HepG2 (cell line): ENCODE data around the gene ZNF777. TPM values are rescaled to one million over a fixed set of nuclear protein-coding genes. Genes with fewer than 3 reads are reported as not detected.

ENCODE experiments used
- ATAC-seq: fragments of 200-7000 bp; cut with Tn5 transposase; 3 replicates; pipeline ENCODE4 v1.9.1; 2020; ENCODE audit warnings: mild to moderate bottlenecking, moderate library complexity
- BruUV-seq: library from RNA; stranded (reverse); fragments of 400-500 nt; replicated peaks from 2 replicates; lab custom pipeline; 2021; lab: Mats Ljungman, UMichigan
- CTCF ChIA-PET: fragments of 300-600 bp; formaldehyde crosslinking; extraction: SDS; loops from one replicate; lab custom pipeline; 2021; ENCODE audit warnings: low total read pairs, inconsistent platforms, low intra/inter-chr PET ratio; lab: Yijun Ruan, JAX
- POLR2A ChIA-PET: fragments of 350-600 bp; sonication (Branson Sonifier 250); formaldehyde crosslinking; loops from one replicate; lab custom pipeline; 2020; ENCODE audit warnings: antibody characterized with exemption, inconsistent platforms; lab: Yijun Ruan, JAX
- DNase-seq: peaks from one replicate; pipeline ENCODE4 v3.0.0-alpha.2; 2015; ENCODE audit warnings: low spot score
- FAIRE-seq: peaks from 3 replicates; lab custom pipeline; 2011; peaks lifted over from hg19 to GRCh38; lab: Jason Lieb, UNC
- H2AFZ ChIP-seq: one replicate; pipeline ENCODE4 v1.6.1; 2011; ENCODE audit warnings: low read length, inconsistent platforms
- H3K27ac ChIP-seq: fragments of 300-600 bp; 3 replicates; pipeline ENCODE4 v1.8.0; 2011; ENCODE audit warnings: mixed run types, mild to moderate bottlenecking, mixed read lengths, low read length, inconsistent platforms; ENCODE audit not compliant: insufficient read depth; ENCODE audit errors: extremely low read length
- H3K27me3 ChIP-seq, 2 experiments: fragments of 200-600 bp in 1 of 2; 2 replicates in 1 of 2; 3 replicates in 1 of 2; pipeline versions ENCODE4 v1.6.0 to v1.8.0; 2011; ENCODE audit warnings: low read length in 2 of 2, mild to moderate bottlenecking in 2 of 2, moderate library complexity in 2 of 2, inconsistent platforms in 1 of 2; ENCODE audit not compliant: insufficient read depth in 2 of 2, control insufficient read depth in 1 of 2
- H3K36me3 ChIP-seq, 2 experiments: fragments of 200-600 bp in 1 of 2; replicated peaks in 1 of 2; 2 replicates in 1 of 2; 3 replicates in 1 of 2; pipeline versions ENCODE4 v1.5.1 to v1.8.0; 2011; ENCODE audit warnings: low read length in 2 of 2, inconsistent platforms in 1 of 2; ENCODE audit not compliant: insufficient read depth in 2 of 2, control insufficient read depth in 1 of 2
- H3K4me1 ChIP-seq: 2 replicates; pipeline ENCODE4 v1.5.1; 2012; ENCODE audit warnings: low read length, inconsistent platforms; ENCODE audit not compliant: insufficient read depth
- H3K4me2 ChIP-seq: 2 replicates; pipeline ENCODE4 v1.6.0; 2011; ENCODE audit warnings: low read depth, low read length, inconsistent platforms
- H3K4me3 ChIP-seq, 3 experiments: fragments of 200-600 bp in 1 of 3; sonication (generic), shearing (Covaris generic) in 1 of 3; replicated peaks in 1 of 3; 2 replicates each; pipeline ENCODE4 v1.5.1; 2011 to 2016; ENCODE audit warnings: low read length in 3 of 3, inconsistent platforms in 2 of 3, low read depth in 2 of 3, mild to moderate bottlenecking in 2 of 3, control low read depth in 1 of 3, mixed read lengths in 1 of 3; ENCODE audit not compliant: insufficient read depth in 1 of 3
- H3K79me2 ChIP-seq: one replicate; pipeline ENCODE4 v1.6.1; 2011; ENCODE audit warnings: low read length, inconsistent platforms; ENCODE audit not compliant: insufficient read depth
- H3K9ac ChIP-seq: 2 replicates; pipeline ENCODE4 v1.6.0; 2011; ENCODE audit warnings: mild to moderate bottlenecking, low read depth, low read length, inconsistent platforms; ENCODE audit not compliant: insufficient read depth
- H3K9me3 ChIP-seq: 2 replicates; pipeline ENCODE4 v1.5.1; 2012; ENCODE audit warnings: mild to moderate bottlenecking, low read length
- H4K20me1 ChIP-seq: 2 replicates; pipeline ENCODE4 v1.6.0; 2011; ENCODE audit warnings: inconsistent platforms, mild to moderate bottlenecking, low read length, moderate library complexity; ENCODE audit not compliant: insufficient read depth
- ARNT ChIP-seq: fragments of 450-650 bp; IDR thresholded peaks from 2 replicates; pipeline ENCODE4 v1.6.1; 2017
- CTCF ChIP-seq: sonication (generic); formaldehyde crosslinking; IDR thresholded peaks from 2 replicates; pipeline ENCODE4 v1.5.0; 2020; ENCODE audit warnings: mild to moderate bottlenecking, missing genetic modification reagents, moderate library complexity
- EP300 ChIP-seq, 3 experiments: sonication (generic) in 1 of 3; formaldehyde crosslinking in 1 of 3; IDR thresholded peaks; 2 replicates each; pipeline versions ENCODE4 v1.5.1 to v1.6.1; 2011 to 2020; ENCODE audit warnings: low read depth in 2 of 3, low read length in 2 of 3, borderline replicate concordance in 1 of 3, improper control_type of control experiment in 1 of 3, mild to moderate bottlenecking in 1 of 3, missing genetic modification reagents in 1 of 3, moderate library complexity in 1 of 3
- HNRNPH1 ChIP-seq: fragments of 200-400 bp; formaldehyde crosslinking; optimal IDR thresholded peaks from 2 replicates; pipeline ENCODE3; 2017; ENCODE audit warnings: mild to moderate bottlenecking, low read depth, low read length
- HNRNPL ChIP-seq: fragments of 200-400 bp; formaldehyde crosslinking; IDR thresholded peaks from 2 replicates; pipeline ENCODE4 v1.6.1; 2017; ENCODE audit warnings: mild to moderate bottlenecking, low read depth, low read length
- MXD3 ChIP-seq: IDR thresholded peaks from 2 replicates; pipeline ENCODE4 v1.6.1; 2016; ENCODE audit warnings: mild to moderate bottlenecking, missing biosample characterization, missing genetic modification reagents
- PRPF4 ChIP-seq: fragments of 200-400 bp; formaldehyde crosslinking; IDR thresholded peaks from 2 replicates; pipeline ENCODE4 v1.6.1; 2016; ENCODE audit warnings: low read length, low read depth; ENCODE audit not compliant: poor library complexity, severe bottlenecking
- RBFOX2 ChIP-seq: fragments of 200-400 bp; formaldehyde crosslinking; IDR thresholded peaks from 2 replicates; pipeline ENCODE4 v1.6.1; 2017; ENCODE audit warnings: low read depth, mild to moderate bottlenecking, low read length
- TMF1 ChIP-seq: sonication (generic); formaldehyde crosslinking; IDR thresholded peaks from 2 replicates; pipeline ENCODE4 v1.8.1; 2022; ENCODE audit warnings: low read depth, missing genetic modification reagents
- ZFX ChIP-seq: sonication (generic); formaldehyde crosslinking; IDR thresholded peaks from 2 replicates; pipeline ENCODE4 v1.4.0; 2020; ENCODE audit warnings: mild to moderate bottlenecking, low read depth, missing genetic modification reagents, moderate library complexity
- ZNF10 ChIP-seq: sonication (generic); formaldehyde crosslinking; IDR thresholded peaks from 2 replicates; pipeline ENCODE4 v1.4.0; 2020; ENCODE audit warnings: mild to moderate bottlenecking, low read depth, missing genetic modification reagents, borderline replicate concordance
- WGBS: methylation state at CpG from one replicate; pipeline ENCODE4 v1.1.6; 2017; ENCODE audit warnings: low lambda C conversion rate; 5-methylcytosine and 5-hydroxymethylcytosine counted together
- in situ Hi-C: cut with HindIII; loops from 2 replicates; pipeline ENCODE4 v1.10.0; 2017; ENCODE audit warnings: low pct_unique_long_range_greater_than_20kb; ENCODE audit not compliant: extremely low pct_ligation_motif_present
- intact Hi-C: fragments of 100-400 bp; cut with micrococcal nuclease; formaldehyde crosslinking; loops from one replicate; pipeline ENCODE4 v1.10.0; 2022; ENCODE audit not compliant: unreplicated experiment
- polyA plus RNA-seq, 8 experiments: library from polyadenylated mRNA; depleted of rRNA in 3 of 8; stranded (reverse) in 7 of 8; unstranded in 1 of 8; fragments of >200 nt; fragmentation: Illumina TruSeq in 4 of 8; extraction: Trizol in 4 of 8; gene quantifications; 2 replicates each; pipeline versions ENCODE4 v1.2.1 to v1.2.3, GENCODE V29; 2011 to 2016; ENCODE audit warnings: low read depth in 4 of 8, missing spikeins in 1 of 8, mixed read lengths in 1 of 8; ENCODE audit not compliant: insufficient read depth in 1 of 8
- total RNA-seq, 5 experiments: library from RNA; depleted of rRNA; stranded (reverse); fragments of >200 nt; fragmentation: Illumina TruSeq; extraction: Trizol; gene quantifications; 2 replicates each; pipeline ENCODE4 v1.2.3, GENCODE V29; 2016; ENCODE audit warnings: low read depth in 1 of 5

Gene ZNF777
- total and polyA plus RNA-seq, 2 of the 13 experiments (the other 11 are each of a cell fraction or from before 2014, with no cell fraction given) = 3.8 to 6.0 TPM

- WGBS = 95% methylated on average over 15 of the region's 15 CpGs
- H3K9me3 ChIP-seq = no peaks in the 10 kb centered on the region
- no peak overlapping the region for H2AFZ ChIP-seq
- DNase-seq = peak; percentile 12
- TF ChIP-seq EP300 (IDR thresholded peaks at IDR 0.05; ENCODE audit: low read depth in 2 of 2, low read length in 2 of 2) (no peak), EP300 (CRISPR knock-in tag; IDR thresholded peaks at IDR 0.05; ENCODE audit: borderline replicate concordance) (no peak), PRPF4 (no peak), ZFX (peak; percentile 49), CTCF (CRISPR knock-in tag) (peak; percentile 41), HNRNPL (peak; percentile 88), ZNF10 (CRISPR knock-in tag) (no peak), RBFOX2 (no peak), HNRNPH1 (no peak), TMF1 (no peak), MXD3 (CRISPR knock-in tag) (no peak), ARNT (no peak)
- TF ChIP-seq, all 625 proteins: peak for 3
- Histone ChIP-seq H3K27me3 (no peaks in the 10 kb centered on the region), H3K9ac (no peak overlapping the region), H3K4me2 (no peak overlapping the region), H3K4me3 (no peak overlapping the region), H3K4me1 (no peaks in the 10 kb centered on the region), H3K36me3 (peaks cover 15 to 63% of the 10 kb centered on the region in 2 experiments; a peak in 4 of 5 replicates), H3K79me2 (no peaks in the 10 kb centered on the region), H3K27ac (no peak overlapping the region), H4K20me1 (no peaks in the 10 kb centered on the region)
- no TSS peak for BruUV-seq
- intact Hi-C loops = no loop called here
- FAIRE-seq (no peak), ATAC-seq (peak; percentile 95)
- CTCF ChIA-PET = no interaction called here
- in situ Hi-C loops = no loop called here
- POLR2A ChIA-PET = no interaction called here
Observed at GRCh38 chr7:149489391-149490024, 28.6 kb upstream of the ZNF777 start.
